NCI-H2227 treated with DMSO at 0.1 percent for 48 hours (cell line): ENCODE results near the gene HELB.
"Not testable (repeated sequence)": the region's sequence is repeated elsewhere in the genome, so short reads cannot be mapped to it uniquely, and the experiment has no call there.

Experiments
- DNase-seq: peaks from one replicate; lab custom pipeline; 2025; lab: John Stamatoyannopoulos, UW

The HELB gene

GRCh38 chr12:66303316-66303804 is 1.1 kb downstream of the HELB start:
- DNase-seq, result not testable (repeated sequence)

DNA sequence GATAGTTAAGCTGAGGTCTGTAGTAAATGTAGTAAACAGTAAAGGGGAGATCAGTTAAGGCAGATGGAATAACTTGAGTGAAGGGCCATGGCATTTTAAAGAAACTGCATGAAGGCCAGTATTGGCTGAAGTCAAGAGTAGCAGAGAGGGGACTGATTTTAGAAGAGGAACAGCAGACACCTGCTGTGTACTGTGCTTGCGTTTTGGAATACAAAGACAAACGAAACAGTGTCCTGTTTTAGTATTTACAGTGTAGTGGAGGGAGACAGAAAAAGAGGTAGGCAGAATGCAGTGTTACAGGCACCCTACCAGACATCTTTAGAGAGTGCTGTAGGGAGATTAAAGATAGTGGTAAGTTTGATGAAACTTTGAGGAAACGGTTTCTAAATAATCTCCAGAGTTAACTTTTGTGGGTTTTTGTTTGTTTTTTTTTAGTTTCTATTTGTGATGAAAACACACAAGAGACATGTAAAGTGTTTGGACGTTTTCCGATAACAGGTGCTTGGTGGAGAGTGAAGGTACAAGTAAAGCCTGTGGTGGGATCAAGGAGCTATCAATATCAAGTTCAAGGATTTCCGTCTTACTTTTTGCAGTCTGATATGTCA is 2.1 kb downstream of the HELB start:
- no peak for DNase-seq

- no peak for DNase-seq
Observed at GRCh38 chr12:66309606-66310005, 7.3 kb downstream of the HELB start.

- DNase-seq, result no peak
Observed at GRCh38 chr12:66312189-66312588, 9.9 kb downstream of the HELB start.

- DNase-seq, result no peak
Observed at GRCh38 chr12:66314278-66314677, 12.0 kb downstream of the HELB start.

DNA sequence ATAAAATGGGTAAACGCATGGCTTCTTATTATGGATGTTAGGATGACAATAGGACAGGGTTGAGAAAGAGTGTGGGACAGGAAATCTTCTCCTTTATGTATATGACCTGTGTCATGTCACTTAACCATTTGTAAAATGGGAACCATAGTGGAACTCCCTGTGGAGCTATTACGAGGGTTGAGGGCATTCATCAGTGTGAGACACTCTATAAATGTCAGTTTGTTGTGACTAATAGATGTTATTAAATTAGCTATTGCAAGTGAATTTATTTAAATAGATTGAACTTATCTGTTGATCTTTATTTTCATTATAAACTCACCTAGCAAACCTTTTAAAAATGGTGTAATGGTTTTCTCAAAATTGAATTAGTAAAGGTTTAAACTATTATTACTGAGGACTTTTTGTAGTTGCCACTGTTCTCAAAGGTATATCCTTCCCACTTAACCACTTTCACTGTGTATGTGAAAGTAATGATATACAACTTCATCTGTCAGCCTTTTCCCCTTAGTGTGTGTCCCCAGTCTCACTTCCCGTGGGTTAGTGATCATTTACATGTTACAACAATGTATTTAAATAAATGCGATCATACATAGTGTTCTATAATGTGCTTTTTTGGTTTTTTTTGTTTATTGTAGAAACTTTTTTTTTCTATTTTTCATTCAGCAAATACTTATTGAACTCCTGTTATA is 17.1 kb downstream of the HELB start:
- DNase-seq, result no peak

DNA sequence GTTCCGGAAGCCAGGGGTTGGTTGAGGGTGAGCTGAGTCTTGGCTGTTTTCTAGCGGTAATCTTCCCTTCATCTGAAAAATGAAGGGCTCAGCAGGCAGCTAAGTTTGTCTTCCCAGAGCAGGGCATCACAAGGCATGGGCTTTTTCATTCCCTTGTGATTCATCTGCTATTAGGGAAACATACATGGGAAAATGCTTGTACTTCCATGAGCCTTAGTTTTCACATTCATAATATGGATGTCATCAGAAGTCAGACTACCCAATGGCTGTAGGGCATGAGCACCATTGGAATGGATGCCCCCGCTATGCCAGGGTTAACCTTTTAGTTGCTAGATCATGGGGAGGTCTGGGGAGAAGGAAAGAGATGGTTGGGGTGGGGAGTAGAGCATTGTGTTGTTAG is 18.7 kb downstream of the HELB start:
- no peak for DNase-seq

GRCh38 chr12:66321435-66321834 is 19.1 kb downstream of the HELB start:
- DNase-seq, result no peak

- no peak for DNase-seq
Observed at GRCh38 chr12:66323017-66323416, 20.7 kb downstream of the HELB start.

DNA sequence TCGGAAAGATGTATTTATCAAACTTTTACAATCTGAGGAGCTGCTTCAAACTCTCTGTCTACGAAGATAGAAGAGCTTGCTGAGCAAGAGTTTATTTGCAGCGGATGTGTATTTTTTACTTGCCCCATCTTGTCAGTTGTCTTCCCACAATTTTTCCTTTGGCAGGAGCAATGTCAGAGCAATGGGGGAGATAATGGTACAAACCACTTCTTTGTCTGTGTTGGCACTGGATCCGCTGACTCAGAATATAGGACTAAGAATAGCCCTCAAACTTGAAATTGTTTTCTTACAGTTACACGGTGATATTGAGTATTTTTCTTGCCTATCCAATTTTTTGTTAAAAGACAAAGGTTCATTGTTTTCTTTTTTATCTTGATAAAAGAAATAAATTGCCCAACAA is 27.6 kb downstream of the HELB start:
- DNase-seq, result no peak

DNA sequence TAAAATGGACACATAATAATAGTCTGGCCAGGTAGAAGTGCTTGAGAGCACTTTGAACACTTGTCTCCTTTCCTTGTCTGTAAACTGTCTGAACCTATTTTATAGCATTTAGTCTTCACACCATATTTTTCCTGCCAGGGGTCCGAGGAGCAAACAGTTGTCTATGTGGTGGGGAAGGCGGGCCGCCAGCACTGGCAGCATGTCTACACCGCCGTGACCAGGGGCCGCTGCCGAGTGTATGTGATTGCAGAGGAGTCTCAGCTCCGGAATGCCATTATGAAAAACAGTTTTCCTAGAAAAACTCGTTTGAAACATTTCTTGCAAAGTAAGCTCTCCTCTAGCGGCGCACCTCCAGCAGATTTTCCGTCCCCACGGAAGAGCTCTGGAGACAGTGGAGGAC is 28.7 kb downstream of the HELB start:
- no peak for DNase-seq

- DNase-seq, result no peak
Observed at GRCh38 chr12:66331814-66332213, 29.5 kb downstream of the HELB start.

GRCh38 chr12:66335746-66336145 is 33.5 kb downstream of the HELB start:
- no peak for DNase-seq

DNA sequence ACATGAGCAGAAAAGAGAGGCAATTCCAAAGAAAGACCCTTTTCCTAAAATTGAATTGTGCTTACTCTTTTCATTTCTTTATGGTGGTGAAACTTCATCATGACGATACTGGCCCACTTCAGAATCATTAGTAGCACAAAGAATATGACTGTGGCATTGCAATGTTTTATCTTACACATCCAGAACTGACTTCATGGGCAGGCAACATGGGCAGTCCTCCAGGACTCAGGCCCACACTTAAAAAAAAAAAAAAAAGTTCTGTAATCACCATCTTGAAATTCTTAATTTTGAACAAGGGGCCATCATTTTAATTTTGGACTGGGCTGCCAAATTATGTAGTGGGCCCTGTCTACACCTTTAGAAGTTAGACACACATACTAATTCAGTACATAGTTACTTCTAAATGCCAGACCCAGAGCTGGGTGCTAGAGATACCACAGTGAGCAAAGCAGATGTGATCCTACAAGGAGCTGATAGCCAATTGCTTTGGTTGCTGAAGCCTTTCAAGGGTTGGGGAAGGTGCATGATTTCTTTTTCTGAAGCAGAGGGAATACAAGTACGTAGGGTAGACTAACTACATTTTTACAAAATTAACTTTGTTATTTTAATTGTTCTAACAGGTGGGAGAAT is 35.2 kb downstream of the HELB start:
- DNase-seq, result no peak

- DNase-seq, result no peak
Observed at GRCh38 chr12:66340131-66340530, 37.8 kb downstream of the HELB start.

- no peak for DNase-seq
Observed at GRCh38 chr12:66341126-66341525, 38.8 kb downstream of the HELB start.

- DNase-seq, result no peak
Observed at GRCh38 chr12:66345212-66345611, 42.9 kb downstream of the HELB start.

DNA sequence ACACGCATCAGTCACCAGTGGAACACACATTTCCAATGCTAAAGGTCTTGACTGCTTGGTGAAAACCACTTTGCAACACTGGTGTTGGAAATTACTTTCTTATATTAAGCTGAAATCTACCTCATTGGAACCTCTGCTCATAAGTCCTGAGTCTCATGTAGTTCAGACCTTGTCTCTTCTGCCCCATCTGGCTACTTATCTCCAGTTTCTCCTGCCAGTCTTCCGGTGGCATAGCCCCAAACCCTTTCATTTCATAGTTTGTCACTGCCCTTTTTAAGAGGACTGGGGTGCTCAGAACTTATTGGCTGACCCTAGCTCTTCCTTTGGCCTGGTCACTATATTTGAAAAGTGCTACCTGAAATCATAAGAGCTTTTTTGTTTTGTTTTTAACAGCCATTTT is 43.7 kb downstream of the HELB start:
- DNase-seq, result no peak

DNA sequence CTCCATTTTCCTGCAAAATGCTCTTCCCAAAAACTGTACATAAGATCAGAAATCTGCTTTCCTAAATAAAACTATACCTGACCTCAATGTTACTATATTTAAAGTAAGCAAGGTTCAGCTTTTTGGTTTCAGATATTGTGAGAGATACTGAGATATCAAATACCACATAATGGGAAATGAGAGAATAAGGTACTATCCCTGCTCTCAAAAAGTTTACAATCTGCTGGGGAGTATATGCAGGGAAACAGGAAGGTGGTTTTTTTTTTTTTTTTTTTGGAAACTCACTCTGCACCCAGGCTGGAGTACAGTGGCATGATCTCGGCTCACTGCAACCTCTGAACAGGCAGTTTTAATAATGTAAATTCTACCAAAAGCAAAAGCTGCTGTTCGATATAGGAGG is 49.0 kb downstream of the HELB start:
- no peak for DNase-seq

DNA sequence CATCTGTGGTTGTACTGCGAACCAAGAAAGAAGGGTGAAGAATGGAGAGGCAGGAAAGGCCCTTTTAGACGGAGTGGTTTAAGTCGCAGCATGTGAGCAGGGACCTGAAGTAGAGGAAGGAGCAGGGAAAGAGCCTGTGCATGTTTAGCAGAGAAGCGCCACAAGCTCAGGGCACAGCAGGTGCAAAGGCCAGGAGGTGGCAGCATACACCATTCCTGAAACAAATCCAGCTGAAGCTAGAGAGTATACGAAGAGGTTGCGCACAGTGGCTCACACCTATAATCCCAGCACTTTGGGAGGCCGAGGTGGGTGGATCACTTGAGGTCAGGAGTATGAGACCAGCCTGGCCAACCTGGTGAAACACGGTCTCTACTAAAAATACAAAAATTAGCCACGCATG is 49.9 kb downstream of the HELB start:
- DNase-seq, result peak; percentile 3

DNA sequence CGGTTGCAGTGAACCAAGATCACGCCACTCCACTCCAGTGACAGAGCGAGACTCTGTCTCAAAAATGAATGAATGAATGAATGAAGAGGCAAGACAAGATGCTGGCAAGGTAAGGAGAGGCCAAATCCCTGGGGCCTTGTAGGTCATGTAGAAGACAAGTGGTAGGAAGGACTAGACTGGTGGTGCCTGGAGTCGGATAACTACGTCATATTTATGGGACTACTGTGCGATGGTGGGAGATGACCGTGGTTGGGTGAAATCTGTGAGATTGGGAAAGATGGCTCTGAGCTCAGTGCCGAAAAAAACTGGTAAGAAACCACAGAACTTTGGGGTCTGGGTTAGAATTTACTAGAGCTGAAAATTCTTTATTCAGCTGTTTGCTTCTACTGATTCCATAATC is 50.6 kb downstream of the HELB start:
- no peak for DNase-seq

- no peak for DNase-seq
Observed at GRCh38 chr12:66354291-66354690, 52.0 kb downstream of the HELB start.

DNA sequence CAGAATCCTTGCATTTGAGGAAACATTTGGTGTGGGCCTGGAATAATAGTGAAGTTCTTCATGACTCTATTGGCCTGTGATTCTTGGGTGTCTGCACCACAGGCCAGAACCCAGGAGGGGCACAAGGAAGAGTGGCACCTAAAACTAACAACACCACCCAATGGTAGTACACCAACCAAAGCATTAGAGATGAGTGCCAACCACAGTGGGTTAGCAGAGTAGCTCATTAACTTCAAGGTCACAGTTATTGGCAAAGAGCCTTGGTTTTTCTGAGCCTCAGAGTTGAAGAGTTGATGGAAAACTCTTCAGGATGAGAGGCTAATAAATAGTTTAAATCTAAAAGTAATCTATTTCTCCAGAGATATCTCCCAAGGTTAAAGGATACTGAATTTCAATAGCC is 57.0 kb downstream of the HELB start:
- DNase-seq, result no peak

- DNase-seq, result no peak
Observed at GRCh38 chr12:66361703-66362102, 59.4 kb downstream of the HELB start.
